Cardiac septum (tissue), 1 donor: Measurements from ENCODE around the gene BTBD19. TPM values are rescaled to one million over a fixed set of nuclear protein-coding genes. Genes with fewer than 3 reads are reported as not detected.

Experiments used
- DNase-seq: peaks from one replicate; pipeline ENCODE4 v3.0.0-alpha.2; 2020; ENCODE audit warnings: low spot score
- intact Hi-C: fragments of 100-400 bp; cut with DNase I; formaldehyde crosslinking; loops from one replicate; pipeline ENCODE4 v1.14.0; 2022
- total RNA-seq: library from RNA; stranded (reverse); fragmentation: NEBNext Ultra II Directional; extraction: Animal tissue kit (Norgen Biotek cat#: 25700); gene quantifications from one replicate; pipeline ENCODE4 v1.2.1, GENCODE V29; 2021
- donor health status: DM: no; HTN: no; CAD: no.

Gene BTBD19
- total RNA-seq, 1 donor from 2014 or later: 4.4 TPM

- intact Hi-C loops: loop anchor here (5.0 kb wide), 1 partner anchor 144 kb away; the partner anchor contains the start of gene EIF2B3
- peak; percentile 80 for DNase-seq
Observed at GRCh38 chr1:44842862-44843655, 34.7 kb downstream of the BTBD19 start, which contains the start of gene PTCH2. TSS of gene PTCH2 (minus strand) at chr1:44843253. CDS start at chr1:44842932, 321 bp downstream.

DNA sequence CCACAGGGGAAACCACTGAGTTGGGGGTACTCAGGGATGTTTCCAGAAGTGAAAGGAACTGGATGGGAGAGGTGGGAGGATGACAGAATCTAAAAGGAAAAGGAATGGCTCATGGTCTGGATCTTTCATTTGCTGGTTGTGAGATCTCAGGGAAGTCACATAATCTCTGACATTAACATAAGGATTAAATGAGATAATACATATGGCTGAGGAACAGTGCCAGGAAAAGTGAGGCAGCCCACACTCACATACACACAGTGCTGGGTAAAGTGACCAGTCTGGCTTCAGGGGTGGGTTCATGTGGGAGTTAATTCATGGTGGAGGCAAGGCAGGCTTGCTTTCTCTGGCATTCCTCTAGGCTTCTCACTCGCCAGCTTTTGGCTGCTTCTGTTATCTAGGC, 38.7 kb downstream of the BTBD19 start:
- intact Hi-C loops: no loop called here
- no peak for DNase-seq

DNA sequence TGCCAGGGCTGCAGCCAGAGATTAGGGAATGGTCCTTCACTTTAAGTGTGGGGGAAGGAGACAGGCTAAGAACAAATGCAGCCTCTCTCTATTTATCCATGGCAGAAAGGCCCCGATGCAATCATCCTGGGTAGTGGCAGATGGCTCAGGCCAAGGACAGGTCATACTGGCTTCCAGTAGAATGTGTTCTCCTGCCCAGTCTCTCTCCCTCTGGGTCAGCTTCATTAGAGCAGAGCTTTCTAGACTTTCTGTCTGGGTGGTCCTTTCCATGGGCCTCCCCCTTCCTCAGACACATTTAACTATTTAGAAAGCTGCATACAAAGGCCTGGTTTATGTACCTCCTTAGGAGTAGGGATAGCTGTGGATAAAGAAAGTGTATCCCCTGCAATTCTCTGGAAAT, 39.5 kb downstream of the BTBD19 start:
- DNase-seq: peak; percentile 49
- intact Hi-C loops: no loop called here

DNA sequence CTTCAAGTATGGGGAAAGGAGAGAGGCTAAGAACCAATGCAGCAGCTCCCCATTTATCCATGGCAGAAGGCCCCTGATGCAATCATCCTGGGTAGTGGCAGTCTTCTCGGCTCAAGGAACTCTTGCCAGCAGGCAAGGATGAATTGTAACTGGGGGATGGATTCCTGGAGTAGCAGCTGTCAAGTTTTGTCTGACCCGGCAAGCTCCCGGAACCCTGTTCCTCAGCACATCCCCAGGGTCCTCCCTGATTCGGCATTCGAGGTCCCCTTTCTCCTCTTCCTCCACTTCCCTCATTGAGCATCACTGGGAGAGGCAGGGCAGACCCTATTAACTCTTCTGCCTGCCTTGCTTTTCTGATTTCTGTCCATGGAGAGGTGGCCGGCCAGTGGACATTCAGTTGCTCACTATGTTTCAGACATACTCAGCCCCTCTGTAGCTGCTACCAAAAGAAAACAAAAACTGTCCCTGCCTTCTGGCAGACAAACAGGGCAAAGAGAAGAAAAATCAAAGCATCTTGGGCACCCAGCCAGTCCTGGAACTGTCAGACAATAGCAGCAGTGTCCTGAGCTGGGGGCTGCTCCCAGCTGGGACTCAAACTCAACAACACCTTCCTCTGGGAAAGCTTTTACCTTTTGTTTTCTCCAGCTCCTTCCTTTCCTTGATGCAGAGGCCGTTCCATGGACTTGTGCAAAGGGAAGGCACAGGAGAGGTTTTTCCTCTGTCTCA, 40.3 kb downstream of the BTBD19 start:
- DNase-seq: peak; percentile 71
- intact Hi-C loops: no loop called here

DNA sequence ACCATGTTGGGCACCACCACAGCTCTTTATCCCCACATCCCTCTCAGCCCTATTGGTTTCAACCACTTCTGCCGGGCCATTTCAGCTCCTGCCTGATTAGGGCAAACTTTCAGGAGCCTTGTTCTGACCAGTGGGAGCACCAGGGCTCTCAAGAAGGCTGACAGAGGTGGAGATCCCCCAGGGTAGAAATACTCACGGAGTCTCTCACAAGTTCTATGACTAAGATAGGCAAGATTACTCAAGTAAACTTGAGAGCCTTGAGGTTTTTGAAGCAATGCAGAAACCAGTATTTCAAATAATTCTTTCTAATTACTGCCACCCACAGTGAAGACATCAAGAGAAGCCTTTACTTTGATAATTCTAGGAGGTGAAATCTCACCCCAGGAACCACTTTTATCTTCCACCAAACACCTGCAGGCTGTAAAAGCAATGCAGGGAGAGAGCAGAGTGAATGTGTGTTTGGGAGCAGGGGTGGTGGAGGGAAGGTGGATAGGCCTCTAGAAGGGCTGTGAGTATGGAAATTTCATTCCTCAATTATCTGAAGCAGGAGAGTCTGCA, 41.3 kb downstream of the BTBD19 start:
- peak; percentile 43 for DNase-seq
- intact Hi-C loops: no loop called here

DNA sequence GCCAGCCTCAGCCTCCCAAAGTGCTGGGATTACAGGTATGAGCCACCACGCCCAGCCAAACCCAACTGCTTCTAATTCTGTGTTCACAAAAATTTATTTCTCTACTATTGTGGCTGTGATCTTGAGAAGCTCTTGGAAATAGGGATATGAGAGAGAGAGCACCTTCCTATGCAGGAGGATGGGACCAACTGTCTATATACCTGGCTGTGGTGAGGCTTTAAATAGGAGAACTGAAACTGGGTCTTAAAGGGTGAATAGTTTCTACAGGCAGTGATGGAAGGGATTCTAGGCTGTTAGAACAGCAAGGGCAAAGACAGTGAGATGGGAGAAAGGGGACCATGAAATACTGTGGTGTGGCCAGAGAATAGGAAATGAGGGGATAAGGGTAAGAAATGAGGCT, 43.0 kb downstream of the BTBD19 start:
- intact Hi-C loops: no loop called here
- no peak for DNase-seq

GRCh38 chr1:44853201-44853600, 44.9 kb downstream of the BTBD19 start:
- DNase-seq: peak; percentile 51
- intact Hi-C loops: no loop called here

DNA sequence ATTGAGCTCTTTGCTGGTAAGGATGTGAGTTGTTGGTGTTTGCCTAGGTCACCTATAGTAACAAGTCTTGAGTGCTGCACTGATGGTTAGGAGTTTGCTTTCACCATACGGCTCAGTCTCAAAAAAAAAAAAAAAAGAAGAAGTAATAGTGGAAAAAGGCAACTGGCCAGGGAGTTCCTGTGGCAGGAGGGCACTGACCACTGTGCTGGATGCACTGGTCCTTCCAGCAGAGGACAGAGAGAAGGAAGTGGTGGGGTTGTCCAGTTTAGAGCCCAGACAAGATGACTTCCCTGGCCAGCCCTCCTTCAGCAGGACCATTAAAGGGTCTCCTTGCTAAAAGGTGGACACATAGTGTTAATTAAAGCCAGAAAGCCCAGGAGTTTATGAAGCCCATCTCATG, 46.6 kb downstream of the BTBD19 start:
- intact Hi-C loops: no loop called here
- DNase-seq: peak; percentile 41

- intact Hi-C loops: no loop called here
- no peak for DNase-seq
Observed at GRCh38 chr1:44855742-44856141, 47.4 kb downstream of the BTBD19 start.

GRCh38 chr1:44857446-44857845, 49.1 kb downstream of the BTBD19 start:
- DNase-seq: no peak
- intact Hi-C loops: no loop called here

DNA sequence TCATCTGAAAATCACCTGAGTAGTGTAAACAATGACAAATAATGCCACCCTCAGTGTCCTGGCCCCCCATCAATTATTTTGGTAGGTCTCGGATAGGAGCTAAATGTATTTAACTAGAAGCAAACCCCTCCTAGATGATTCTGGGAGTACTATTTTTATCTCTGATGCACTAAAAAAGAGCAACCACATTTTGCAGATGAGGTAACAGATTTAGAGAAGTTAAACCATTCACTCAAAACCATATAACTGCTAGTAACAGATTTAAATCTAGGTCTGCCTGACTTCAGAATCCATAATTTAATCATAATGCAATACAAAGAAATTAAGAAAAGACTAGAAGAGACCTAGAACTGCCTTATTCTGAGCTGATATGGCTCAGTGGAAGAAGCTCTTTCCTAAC, 52.0 kb downstream of the BTBD19 start:
- intact Hi-C loops: no loop called here
- no peak for DNase-seq

DNA sequence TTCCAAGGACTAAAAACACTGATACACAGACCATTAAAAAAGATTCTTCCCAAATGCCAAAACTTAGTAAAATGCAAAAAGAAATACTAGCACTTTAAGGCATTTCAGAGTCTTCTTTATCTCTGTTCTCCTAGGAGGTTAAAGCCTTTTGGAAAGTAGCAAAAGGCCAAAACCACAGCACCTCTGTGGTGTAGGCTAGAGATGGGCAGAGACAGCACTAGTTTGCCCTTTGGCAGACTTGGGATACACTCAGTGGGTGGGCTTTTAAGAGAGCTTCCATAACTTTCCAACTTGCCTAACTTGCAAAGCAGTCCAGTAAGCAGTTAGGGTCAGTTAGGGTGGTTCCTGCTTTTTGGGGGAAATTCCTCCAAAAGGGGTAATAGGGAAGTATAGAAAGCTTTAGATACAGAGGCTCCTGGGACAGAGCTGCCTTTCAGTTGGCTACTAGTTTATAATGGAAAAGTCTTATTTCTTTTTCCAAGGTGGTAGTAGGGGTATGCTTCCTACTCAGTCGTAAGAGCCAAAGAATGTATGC, 52.6 kb downstream of the BTBD19 start:
- DNase-seq: no peak
- intact Hi-C loops: no loop called here

DNA sequence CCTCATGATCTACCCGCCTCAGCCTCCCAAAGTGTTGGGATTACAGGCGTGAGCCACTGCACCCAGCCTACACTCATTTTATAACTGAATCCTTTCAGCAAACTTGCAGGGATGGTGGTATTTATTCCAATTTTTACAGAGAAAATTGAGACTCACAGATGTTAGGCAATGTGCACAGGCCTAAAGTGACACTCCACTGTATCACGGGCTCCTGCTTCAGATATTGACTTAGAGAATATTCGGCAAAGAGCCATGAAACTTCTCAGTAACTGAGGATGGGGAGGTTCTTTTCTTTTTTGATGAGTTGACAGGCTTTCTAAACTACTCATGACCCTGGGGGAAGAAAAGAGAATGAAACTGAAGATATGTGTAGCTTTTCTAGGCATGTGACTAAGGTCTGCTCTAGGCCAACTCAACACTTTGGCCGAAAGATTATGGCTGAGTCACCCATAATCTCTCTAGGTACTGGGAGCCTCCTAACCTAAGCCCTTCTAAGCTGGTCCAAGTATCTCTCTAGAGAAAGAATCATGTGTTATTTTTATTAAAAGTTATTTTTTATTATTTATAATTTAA, 54.6 kb downstream of the BTBD19 start:
- intact Hi-C loops: no loop called here
- no peak for DNase-seq

Other genes with a start within 250 kb of the BTBD19 start
- 9.8 TPM for gene TMEM53, start 134.0 kb upstream of the BTBD19 start, total RNA-seq
- gene ARMH1, start 133.8 kb upstream of the BTBD19 start, total RNA-seq: 0.70 TPM
- gene RNU5D-1, start 77.4 kb upstream of the BTBD19 start, total RNA-seq: not detected
- 1.3 TPM for gene KIF2C, start 68.7 kb upstream of the BTBD19 start, total RNA-seq
- 581 TPM for gene RPS8, start 33.0 kb upstream of the BTBD19 start, total RNA-seq
- 0.11 TPM for gene BEST4, start 20.4 kb upstream of the BTBD19 start, total RNA-seq
- gene PLK3, start 8.1 kb upstream of the BTBD19 start, total RNA-seq: 8.4 TPM
- gene DYNLT4, start 1.2 kb upstream of the BTBD19 start, total RNA-seq: not detected
- 0.35 TPM for gene PTCH2, start 34.7 kb downstream of the BTBD19 start, total RNA-seq
- 26.5 TPM for gene EIF2B3, start 178.1 kb downstream of the BTBD19 start, total RNA-seq
- 18.4 TPM for gene HECTD3, start 202.8 kb downstream of the BTBD19 start, total RNA-seq
- gene UROD, start 203.7 kb downstream of the BTBD19 start, total RNA-seq: 70.3 TPM